Colonic mucosa (tissue), 4 donors: Measurements from ENCODE around the gene TBX5. TPM values are rescaled to one million over a fixed set of nuclear protein-coding genes. Genes with fewer than 3 reads are reported as not detected.

ENCODE experiments used
- DNase-seq: peaks from one replicate; pipeline ENCODE4 v3.0.0-alpha.2; 2020
- H3K27ac ChIP-seq: fragments of 200-600 bp; one replicate; pipeline ENCODE4 v1.8.0; 2021
- H3K27me3 ChIP-seq: fragments of 200-600 bp; one replicate; pipeline ENCODE4 v1.8.0; 2021
- H3K36me3 ChIP-seq: fragments of 200-600 bp; one replicate; pipeline ENCODE4 v1.8.0; 2021
- H3K4me1 ChIP-seq: fragments of 200-600 bp; one replicate; pipeline ENCODE4 v1.8.0; 2021; ENCODE audit warnings: mild to moderate bottlenecking
- H3K4me3 ChIP-seq: fragments of 200-600 bp; one replicate; pipeline ENCODE4 v1.8.0; 2021
- H3K9ac ChIP-seq, 2 donors: one replicate each; pipeline ENCODE4 v1.7.0; 2013; ENCODE audit warnings: control low read depth in 2 of 2, low read depth in 2 of 2, low read length in 2 of 2
- H3K9me3 ChIP-seq: fragments of 200-600 bp; one replicate; pipeline ENCODE4 v1.8.0; 2021
- intact Hi-C: fragments of 100-400 bp; cut with DNase I; formaldehyde crosslinking; loops from one replicate; pipeline ENCODE4 v1.14.1; 2022
- total RNA-seq, 2 donors: library from RNA; stranded (reverse); fragmentation: NEBNext Ultra II Directional in 1 of 2; extraction: Animal tissue kit (Norgen Biotek cat#: 25700) in 1 of 2; gene quantifications; one replicate each; pipeline ENCODE4 v1.2.1, GENCODE V29; 2021
- TF ChIP-seq, protein P1 (sequence below): fragments of 200-600 bp; IDR thresholded peaks from one replicate; pipeline ENCODE4 v1.8.0; 2022; ENCODE audit warnings: antibody characterized with exemption, mild to moderate bottlenecking
- donor health status: healthy.
- donor health status: DM: no; HTN: no; CAD: no.
- donor health status: DM: no; HTN: no; CAD: no.

TBX5 gene
- total RNA-seq, 2 donors from 2014 or later = not detected

DNA sequence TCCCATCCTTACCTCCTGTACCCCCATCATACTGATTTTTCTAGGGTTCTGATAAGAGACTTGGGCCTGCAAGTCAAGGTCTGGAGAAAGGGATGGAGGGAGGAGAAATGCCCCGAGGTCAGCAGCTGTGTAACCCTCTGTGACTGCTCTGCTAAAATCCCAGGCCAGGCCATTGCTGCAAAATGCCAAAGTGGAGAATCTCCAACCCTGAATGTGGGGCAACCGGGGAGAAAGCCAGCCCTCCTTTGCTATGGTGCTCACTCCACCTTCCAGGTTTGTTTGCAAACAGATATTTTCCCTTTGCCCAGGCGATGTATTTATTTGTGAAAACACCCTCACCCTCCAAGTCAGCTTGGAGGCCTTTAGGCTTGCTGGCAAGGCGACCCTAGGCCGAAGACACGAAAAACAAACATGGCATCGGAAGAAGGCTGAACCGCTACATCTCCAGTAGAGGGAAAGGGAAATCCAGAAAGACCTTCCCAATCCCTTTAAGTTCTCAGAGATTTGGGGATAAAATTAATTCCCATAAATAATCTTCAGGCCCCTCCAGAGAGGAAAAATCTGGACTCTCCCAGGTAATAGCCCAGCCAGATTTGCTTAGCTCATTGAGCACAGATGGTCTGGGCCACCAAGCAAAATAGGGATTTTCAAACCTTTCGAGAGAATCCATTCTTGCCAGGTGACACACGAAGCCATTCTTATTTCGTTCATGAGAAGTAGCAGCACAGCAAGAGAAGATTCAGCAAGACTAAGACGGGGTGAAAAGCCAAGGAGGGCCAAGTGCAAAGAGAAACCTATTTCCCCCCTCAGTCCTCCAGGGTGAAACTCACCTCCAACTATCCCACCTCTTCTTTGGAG is 1.3 kb upstream of the TBX5 start:
- no peak for DNase-seq
- no peak overlapping the region for H3K4me3 ChIP-seq
- no peaks in the 10 kb centered on the region for H3K4me1 ChIP-seq
- no peak overlapping the region for H3K27ac ChIP-seq
- intact Hi-C loops = no loop called here
- H3K9me3 ChIP-seq = no peaks in the 10 kb centered on the region
- H3K27me3 ChIP-seq = peaks cover 91% of the 10 kb centered on the region
- no peak overlapping the region for H3K9ac ChIP-seq
- no peaks in the 10 kb centered on the region for H3K36me3 ChIP-seq
- TF ChIP-seq, protein P1, sequence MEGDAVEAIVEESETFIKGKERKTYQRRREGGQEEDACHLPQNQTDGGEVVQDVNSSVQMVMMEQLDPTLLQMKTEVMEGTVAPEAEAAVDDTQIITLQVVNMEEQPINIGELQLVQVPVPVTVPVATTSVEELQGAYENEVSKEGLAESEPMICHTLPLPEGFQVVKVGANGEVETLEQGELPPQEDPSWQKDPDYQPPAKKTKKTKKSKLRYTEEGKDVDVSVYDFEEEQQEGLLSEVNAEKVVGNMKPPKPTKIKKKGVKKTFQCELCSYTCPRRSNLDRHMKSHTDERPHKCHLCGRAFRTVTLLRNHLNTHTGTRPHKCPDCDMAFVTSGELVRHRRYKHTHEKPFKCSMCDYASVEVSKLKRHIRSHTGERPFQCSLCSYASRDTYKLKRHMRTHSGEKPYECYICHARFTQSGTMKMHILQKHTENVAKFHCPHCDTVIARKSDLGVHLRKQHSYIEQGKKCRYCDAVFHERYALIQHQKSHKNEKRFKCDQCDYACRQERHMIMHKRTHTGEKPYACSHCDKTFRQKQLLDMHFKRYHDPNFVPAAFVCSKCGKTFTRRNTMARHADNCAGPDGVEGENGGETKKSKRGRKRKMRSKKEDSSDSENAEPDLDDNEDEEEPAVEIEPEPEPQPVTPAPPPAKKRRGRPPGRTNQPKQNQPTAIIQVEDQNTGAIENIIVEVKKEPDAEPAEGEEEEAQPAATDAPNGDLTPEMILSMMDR = no peak

DNA sequence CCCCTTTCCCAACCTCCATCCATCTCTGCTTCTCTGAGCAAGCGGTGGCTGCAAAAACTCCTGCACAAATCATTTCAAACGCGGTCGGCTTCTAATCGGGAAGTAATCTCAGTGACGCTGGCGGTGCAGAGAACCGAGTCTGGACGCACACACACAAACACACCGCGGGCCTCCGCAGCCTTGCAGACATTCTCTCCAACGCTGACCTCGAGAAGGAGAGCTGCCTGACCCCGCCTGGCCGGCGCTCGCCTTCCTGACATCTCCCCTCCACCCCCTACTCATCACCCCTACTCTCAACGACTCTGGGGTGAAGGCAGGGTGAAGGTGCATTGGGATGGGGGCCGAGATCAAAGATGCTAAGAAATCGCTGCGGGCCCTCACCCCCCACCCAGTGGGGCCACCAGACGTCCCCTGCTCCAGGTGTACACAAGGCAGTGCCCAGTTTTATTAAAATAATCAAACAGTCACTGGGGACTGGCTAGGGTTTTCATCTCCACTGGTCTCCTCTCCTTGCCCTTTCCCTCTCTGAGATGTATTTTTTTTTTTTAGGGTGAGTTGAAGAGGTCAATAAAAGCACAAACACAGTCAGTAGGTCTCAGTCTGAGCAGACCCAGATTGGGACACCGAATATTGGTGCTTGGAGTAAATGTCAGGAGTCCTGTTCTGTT is 506 bp upstream of the TBX5 start:
- Histone ChIP-seq H3K27ac (no peak overlapping the region), H3K9ac (no peak overlapping the region)
- TF ChIP-seq, protein P1 = no peak

DNA sequence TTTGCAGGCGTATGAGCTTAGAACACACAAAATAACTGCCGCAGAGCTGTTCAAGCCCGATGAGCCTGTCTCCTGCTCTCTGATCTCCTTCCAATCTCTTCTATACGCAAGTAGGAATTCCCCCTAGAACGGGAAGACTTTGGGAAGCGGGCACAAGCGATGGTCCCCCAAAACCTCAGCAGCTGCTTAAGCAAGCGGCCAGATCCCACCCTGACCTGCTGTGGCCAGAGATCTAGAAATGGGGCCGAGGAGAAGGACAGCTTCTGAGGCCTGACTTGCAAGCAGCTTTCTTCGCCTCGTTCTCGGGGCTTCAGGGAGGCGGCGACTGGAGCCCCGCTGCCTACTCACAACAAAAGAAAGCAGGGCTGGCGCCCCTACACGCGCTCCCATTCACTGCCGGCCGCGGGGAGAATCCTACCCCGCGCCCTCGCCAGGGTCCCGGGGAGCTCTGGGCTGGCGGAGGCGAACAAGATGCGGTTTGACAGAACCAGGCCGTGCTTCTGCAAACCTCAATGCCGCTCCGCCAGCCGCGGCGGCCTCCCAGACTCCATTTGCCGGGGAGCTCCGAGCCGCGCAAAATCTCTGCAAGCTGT is 922 bp downstream of the TBX5 start:
- DNase-seq = no peak
- Histone ChIP-seq H3K27ac (no peak overlapping the region), H3K9me3 (no peaks in the 10 kb centered on the region), H3K36me3 (no peaks in the 10 kb centered on the region), H3K9ac (no peak overlapping the region), H3K27me3 (peaks cover 87% of the 10 kb centered on the region), H3K4me1 (no peaks in the 10 kb centered on the region), H3K4me3 (no peak overlapping the region)
- intact Hi-C loops = no loop called here
- TF ChIP-seq, protein P1 = no peak

More for the DNA sequence above, 506 bp upstream of the TBX5 start:
- intact Hi-C loops = no loop called here
- Histone ChIP-seq H3K27me3 (peaks cover 84% of the 10 kb centered on the region), H3K4me3 (no peak overlapping the region), H3K36me3 (no peaks in the 10 kb centered on the region), H3K4me1 (no peaks in the 10 kb centered on the region), H3K9me3 (no peaks in the 10 kb centered on the region)
- no peak for DNase-seq

DNA sequence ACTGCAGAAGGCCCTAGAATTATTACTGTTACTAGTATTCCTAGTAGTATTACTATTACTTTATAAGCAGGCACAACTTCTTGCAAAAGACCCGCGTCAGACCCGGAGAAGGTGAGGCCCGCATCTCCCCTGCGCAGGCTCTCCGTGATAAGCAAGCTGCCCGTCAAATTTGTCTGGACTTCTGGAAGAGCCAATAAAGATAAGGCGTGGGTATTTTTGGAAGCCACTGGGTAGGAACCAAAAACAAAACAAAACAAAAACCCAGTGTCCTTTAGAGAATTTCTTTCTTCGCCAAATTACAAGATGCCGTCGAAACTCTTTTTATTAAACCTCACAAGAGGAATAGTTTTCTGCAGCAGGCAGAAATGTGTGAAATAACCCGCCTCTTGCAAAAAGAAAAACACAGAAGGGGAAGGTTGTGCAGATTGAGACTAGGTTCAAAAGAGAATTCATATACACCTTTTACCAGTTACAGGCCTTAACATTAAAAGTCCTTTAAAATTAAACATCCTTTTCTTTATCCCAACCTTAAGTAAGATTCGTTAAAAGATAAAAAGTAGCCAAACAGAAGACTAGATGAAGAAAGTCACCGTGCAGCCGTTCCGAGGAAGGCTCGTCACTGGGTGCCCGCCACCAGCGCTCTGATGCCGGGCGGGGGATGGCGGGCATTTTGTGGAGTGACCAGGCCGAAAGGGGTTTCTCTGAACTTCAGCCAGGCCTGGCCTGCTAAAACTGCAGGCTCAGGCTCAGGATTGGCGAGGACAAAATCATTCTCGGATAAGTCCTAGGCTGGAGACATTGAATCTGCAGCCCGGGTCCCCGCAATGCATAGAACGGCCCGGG is 1.6 kb downstream of the TBX5 start:
- Histone ChIP-seq H3K36me3 (no peaks in the 10 kb centered on the region), H3K9me3 (no peaks in the 10 kb centered on the region), H3K27ac (no peak overlapping the region), H3K4me1 (no peaks in the 10 kb centered on the region), H3K9ac (no peak overlapping the region), H3K4me3 (no peak overlapping the region), H3K27me3 (peaks cover 89% of the 10 kb centered on the region)
- TF ChIP-seq, protein P1 = no peak
- intact Hi-C loops = no loop called here
- no peak for DNase-seq

DNA sequence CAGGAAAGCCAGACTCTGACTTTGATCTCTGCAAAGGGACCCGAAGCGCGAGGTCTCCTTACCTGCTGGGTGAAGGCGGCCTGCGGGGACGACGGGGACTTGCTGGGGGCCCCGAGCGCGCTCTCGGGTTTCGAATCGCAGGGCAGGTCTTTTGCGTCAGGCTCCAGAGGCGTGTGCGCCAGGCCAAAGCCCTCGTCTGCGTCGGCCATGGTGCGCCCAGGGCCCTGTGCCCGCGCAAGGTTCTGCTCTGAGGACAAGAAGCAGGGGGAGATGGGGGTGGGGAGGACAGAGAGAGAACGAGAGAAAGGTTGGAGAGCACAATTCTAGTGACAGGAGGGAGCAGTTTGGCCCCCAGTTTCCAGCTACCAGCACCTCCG is 2.3 kb downstream of the TBX5 start:
- intact Hi-C loops = no loop called here
- no peak overlapping the region for H3K27ac ChIP-seq
- TF ChIP-seq, protein P1 = no peak
- DNase-seq = no peak
- no peaks in the 10 kb centered on the region for H3K4me1 ChIP-seq
- no peaks in the 10 kb centered on the region for H3K36me3 ChIP-seq
- H3K9ac ChIP-seq = no peak overlapping the region
- peaks cover 89% of the 10 kb centered on the region for H3K27me3 ChIP-seq
- no peaks in the 10 kb centered on the region for H3K9me3 ChIP-seq
- no peak overlapping the region for H3K4me3 ChIP-seq
